ENCODE measurements around the gene SORCS2. TPM values are rescaled to one million over a fixed set of nuclear protein-coding genes. Genes with fewer than 3 reads are reported as not detected.

SORCS2 gene
- polyA plus RNA-seq, 1 of the 3 experiments (the other 2 are of a cell fraction), result 1.6 TPM

DNA sequence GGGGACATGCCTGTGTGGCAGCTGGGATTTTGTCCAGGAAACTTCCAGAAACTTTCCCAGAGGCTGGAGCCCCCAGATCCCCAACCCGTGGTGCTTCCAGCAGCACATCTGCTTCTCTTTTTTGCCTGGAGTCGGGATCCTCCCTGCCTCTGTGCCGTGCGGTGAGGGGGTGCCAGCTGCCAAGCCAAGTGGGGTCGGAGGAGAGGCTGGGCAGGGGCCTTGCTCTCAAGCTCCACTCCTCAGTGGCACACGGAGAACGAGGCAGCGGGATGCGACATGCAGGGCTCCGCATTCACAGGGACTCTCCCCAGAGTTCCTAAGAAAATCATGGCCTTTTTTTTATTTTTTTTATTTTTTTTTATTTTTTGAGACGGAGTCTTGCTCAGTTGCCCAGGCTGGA lies 121.7 kb downstream of the SORCS2 start:
- CTCF ChIA-PET, result interaction anchor here (2.1 to 3.5 kb wide), 3 partner anchors 18 to 122 kb away, joined by 8 to 14 read pairs (median 9); partner anchors contain the start of gene SORCS2
- no peaks in the 10 kb centered on the region for H3K9me3 ChIP-seq
- no peaks in the 10 kb centered on the region for H4K20me1 ChIP-seq (ENCODE audit: insufficient read depth)
- H3F3A ChIP-seq (replicated peaks; ENCODE audit: insufficient read depth), result no peaks in the 10 kb centered on the region
- H3K9me2 ChIP-seq, result no peaks in the 10 kb centered on the region
- TF ChIP-seq, protein P1, sequence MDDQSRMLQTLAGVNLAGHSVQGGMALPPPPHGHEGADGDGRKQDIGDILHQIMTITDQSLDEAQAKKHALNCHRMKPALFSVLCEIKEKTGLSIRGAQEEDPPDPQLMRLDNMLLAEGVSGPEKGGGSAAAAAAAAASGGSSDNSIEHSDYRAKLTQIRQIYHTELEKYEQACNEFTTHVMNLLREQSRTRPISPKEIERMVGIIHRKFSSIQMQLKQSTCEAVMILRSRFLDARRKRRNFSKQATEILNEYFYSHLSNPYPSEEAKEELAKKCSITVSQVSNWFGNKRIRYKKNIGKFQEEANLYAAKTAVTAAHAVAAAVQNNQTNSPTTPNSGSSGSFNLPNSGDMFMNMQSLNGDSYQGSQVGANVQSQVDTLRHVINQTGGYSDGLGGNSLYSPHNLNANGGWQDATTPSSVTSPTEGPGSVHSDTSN (IDR thresholded peaks at IDR 0.05), result no peak
- TF ChIP-seq YY1 (IDR thresholded peaks at IDR 0.05; ENCODE audit: low read depth) (no peak), GABPA (IDR thresholded peaks at IDR 0.05; ENCODE audit: low read depth) (no peak), NFIC (IDR thresholded peaks at IDR 0.05; ENCODE audit: borderline replicate concordance) (no peak), MEF2A (IDR thresholded peaks at IDR 0.05; ENCODE audit: borderline replicate concordance, low read depth) (no peak), CTCF (IDR thresholded peaks at IDR 0.05) (no peak), TAF1 (IDR thresholded peaks at IDR 0.05; ENCODE audit: borderline replicate concordance, low read depth, low read length) (no peak), RCOR1 (IDR thresholded peaks at IDR 0.05; ENCODE audit: low read length) (no peak), REST (IDR thresholded peaks at IDR 0.05; ENCODE audit: low read depth, low read length) (no peak), POLR2AphosphoS5 (IDR thresholded peaks at IDR 0.05; ENCODE audit: low read depth, low read length) (no peak), TEAD4 (IDR thresholded peaks at IDR 0.05; ENCODE audit: borderline replicate concordance, insufficient read depth) (no peak), CHD2 (IDR thresholded peaks at IDR 0.05; ENCODE audit: low read length, partially characterized antibody) (no peak), IRF3 (IDR thresholded peaks at IDR 0.05; ENCODE audit: low read depth, low read length) (no peak), GATA2 (CRISPR knock-in tag; IDR thresholded peaks at IDR 0.05) (no peak), FOSL2 (IDR thresholded peaks at IDR 0.05; ENCODE audit: borderline replicate concordance, low read depth) (no peak)
- TF ChIP-seq, protein P2, sequence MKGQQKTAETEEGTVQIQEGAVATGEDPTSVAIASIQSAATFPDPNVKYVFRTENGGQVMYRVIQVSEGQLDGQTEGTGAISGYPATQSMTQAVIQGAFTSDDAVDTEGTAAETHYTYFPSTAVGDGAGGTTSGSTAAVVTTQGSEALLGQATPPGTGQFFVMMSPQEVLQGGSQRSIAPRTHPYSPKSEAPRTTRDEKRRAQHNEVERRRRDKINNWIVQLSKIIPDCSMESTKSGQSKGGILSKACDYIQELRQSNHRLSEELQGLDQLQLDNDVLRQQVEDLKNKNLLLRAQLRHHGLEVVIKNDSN (IDR thresholded peaks at IDR 0.05; ENCODE audit: borderline replicate concordance, low read depth), result no peak
- TF ChIP-seq, protein P3, sequence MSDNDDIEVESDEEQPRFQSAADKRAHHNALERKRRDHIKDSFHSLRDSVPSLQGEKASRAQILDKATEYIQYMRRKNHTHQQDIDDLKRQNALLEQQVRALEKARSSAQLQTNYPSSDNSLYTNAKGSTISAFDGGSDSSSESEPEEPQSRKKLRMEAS (IDR thresholded peaks at IDR 0.05; ENCODE audit: low read depth), result no peak
- 81% methylated on average over 8 of the region's 11 CpGs for WGBS (ENCODE audit: low lambda C conversion rate)
- no peaks in the 10 kb centered on the region for H3K36me3 ChIP-seq (replicated peaks in 1 of 2; ENCODE audit: control insufficient read depth in 1 of 2, insufficient read depth in 2 of 2, low read length in 1 of 2)
- H3K9ac ChIP-seq, result no peak overlapping the region
- no peak overlapping the region for H3K27ac ChIP-seq (ENCODE audit: low read depth in 2 of 2, low read length in 1 of 2)
- POLR2A ChIA-PET, result no interaction called here
- H3K4me3 ChIP-seq (ENCODE audit: low read depth in 2 of 2, low read length in 1 of 2), result no peak overlapping the region
- H2AFZ ChIP-seq (ENCODE audit: low read depth), result no peak overlapping the region
- H3K79me2 ChIP-seq (ENCODE audit: insufficient read depth), result no peaks in the 10 kb centered on the region
- no peak overlapping the region for H3K4me2 ChIP-seq
- 0 out of 2 replicates have a peak, but pooled peaks cover 5% of the 10 kb centered on the region for H3K27me3 ChIP-seq (ENCODE audit: insufficient read depth)
- no peaks in the 10 kb centered on the region for H3K4me1 ChIP-seq (ENCODE audit: control insufficient read depth in 1 of 2, insufficient read depth in 2 of 2, low read depth in 1 of 2, low read length in 1 of 2)
- DNase-seq, result no peak

Data from SK-N-SH (cell line).